Keratinocyte (primary cell): Measurements from ENCODE around the gene CERK. TPM values are rescaled to one million over a fixed set of nuclear protein-coding genes. Genes with fewer than 3 reads are reported as not detected.

ENCODE experiments used
- DNase-seq: peaks from one replicate; pipeline ENCODE4 v3.0.0-alpha.2; 2011; ENCODE audit warnings: low read depth, missing footprints, low spot score
- FAIRE-seq: peaks from 2 replicates; lab custom pipeline; 2011; peaks lifted over from hg19 to GRCh38; lab: Jason Lieb, UNC
- H2AFZ ChIP-seq: 2 replicates; pipeline ENCODE4 v1.6.0; 2012; ENCODE audit warnings: low read length, control low read depth, inconsistent platforms; ENCODE audit not compliant: control insufficient read depth
- H3K27ac ChIP-seq: 2 replicates; pipeline ENCODE4 v1.5.1; 2011; ENCODE audit warnings: low read length; ENCODE audit not compliant: control insufficient read depth, insufficient read depth
- H3K27me3 ChIP-seq: 3 replicates; pipeline ENCODE4 v1.6.0; 2011; ENCODE audit warnings: low read length; ENCODE audit not compliant: control insufficient read depth, insufficient read depth; ENCODE audit errors: extremely low read depth
- H3K36me3 ChIP-seq, 2 experiments: 2 replicates in 1 of 2; 3 replicates in 1 of 2; pipeline ENCODE4 v1.5.1; 2011; ENCODE audit warnings: low read length in 2 of 2, mild to moderate bottlenecking in 1 of 2; ENCODE audit not compliant: control insufficient read depth in 2 of 2, insufficient read depth in 2 of 2; ENCODE audit errors: extremely low read depth in 1 of 2
- H3K4me1 ChIP-seq: 3 replicates; pipeline ENCODE4 v1.5.1; 2011; ENCODE audit warnings: low read length; ENCODE audit not compliant: control insufficient read depth, insufficient read depth; ENCODE audit errors: extremely low read depth
- H3K4me2 ChIP-seq: 3 replicates; pipeline ENCODE4 v1.6.0; 2011; ENCODE audit warnings: low read depth, low read length; ENCODE audit not compliant: control insufficient read depth, insufficient read depth; ENCODE audit errors: extremely low read depth
- H3K4me3 ChIP-seq, 3 experiments: fragments of 200-600 bp in 1 of 3; sonication (generic) in 1 of 3; 2 replicates in 2 of 3; 3 replicates in 1 of 3; pipeline ENCODE4 v1.5.1; 2011 to 2016; ENCODE audit warnings: low read length in 3 of 3, mild to moderate bottlenecking in 3 of 3, control low read depth in 2 of 3, inconsistent platforms in 1 of 3, low read depth in 1 of 3, mixed read lengths in 1 of 3, mixed run types in 1 of 3, moderate library complexity in 1 of 3; ENCODE audit not compliant: control insufficient read depth in 2 of 3, insufficient read depth in 2 of 3; ENCODE audit errors: extremely low read depth in 1 of 3
- H3K79me2 ChIP-seq: 2 replicates; pipeline ENCODE4 v1.6.0; 2012; ENCODE audit warnings: low read length; ENCODE audit not compliant: control insufficient read depth, insufficient read depth
- H3K9ac ChIP-seq: 3 replicates; pipeline ENCODE4 v1.6.0; 2011; ENCODE audit warnings: low read length; ENCODE audit not compliant: control insufficient read depth, insufficient read depth; ENCODE audit errors: extremely low read depth
- H3K9me1 ChIP-seq: 3 replicates; pipeline ENCODE4 v1.6.0; 2011; ENCODE audit warnings: low read length; ENCODE audit not compliant: control insufficient read depth, insufficient read depth; ENCODE audit errors: extremely low read depth
- H3K9me3 ChIP-seq: 2 replicates; pipeline ENCODE4 v1.5.1; 2012; ENCODE audit warnings: low read depth, low read length; ENCODE audit not compliant: control insufficient read depth
- H4K20me1 ChIP-seq: 3 replicates; pipeline ENCODE4 v1.6.0; 2011; ENCODE audit warnings: low read length; ENCODE audit not compliant: control insufficient read depth, insufficient read depth; ENCODE audit errors: extremely low read depth
- CTCF ChIP-seq, 3 experiments: IDR thresholded peaks in 1 of 3; conservative IDR thresholded peaks in 1 of 3; optimal IDR thresholded peaks in 1 of 3; 2 replicates in 2 of 3; 3 replicates in 1 of 3; pipeline versions ENCODE3 to v1.5.1; 2011; ENCODE audit warnings: low read length in 3 of 3, mild to moderate bottlenecking in 3 of 3, moderate library complexity in 2 of 3, control low read depth in 1 of 3, inconsistent platforms in 1 of 3; ENCODE audit not compliant: insufficient read depth in 2 of 3; ENCODE audit errors: extremely low read depth in 1 of 3
- EZH2 ChIP-seq: IDR thresholded peaks from one replicate; pipeline ENCODE4 v1.6.1; 2012; ENCODE audit warnings: inconsistent platforms, mild to moderate bottlenecking, low read length, moderate library complexity
- dilution Hi-C: fragments of 300-500 bp; cut with MboI; formaldehyde crosslinking; loops from one replicate; pipeline ENCODE4 v1.7.0; 2020; ENCODE audit warnings: low sequenced_read_pairs; ENCODE audit not compliant: extremely low pct_ligation_motif_present
- polyA plus RNA-seq, 5 experiments: library from polyadenylated mRNA; depleted of rRNA in 3 of 5; stranded (reverse) in 3 of 5; stranded (forward) in 1 of 5; unstranded in 1 of 5; fragments of >200 nt; gene quantifications; 1 replicate in 1 of 5; 2 replicates in 3 of 5; 3 replicates in 1 of 5; pipeline versions ENCODE4 v1.2.1 to v1.2.3, GENCODE V29; 2011 to 2012; ENCODE audit warnings: missing spikeins in 2 of 5, low read depth in 1 of 5, low replicate concordance in 1 of 5

CERK gene
- polyA plus RNA-seq, 1 donor (not counting 4 experiments of a cell fraction or from before 2014, with no cell fraction given): 11.9 TPM

GRCh38 chr22:46758867-46759290 lies 20.8 kb upstream of the CERK start:
- dilution Hi-C loops: no loop called here

GRCh38 chr22:46758121-46758520 lies 20.1 kb upstream of the CERK start:
- dilution Hi-C loops: no loop called here
- Histone ChIP-seq H4K20me1 (no peaks in the 10 kb centered on the region), H3K4me3 (no peak overlapping the region), H3K4me2 (no peak overlapping the region), H3K36me3 (peaks cover 0 to 1% of the 10 kb centered on the region in 2 experiments), H3K27me3 (no peaks in the 10 kb centered on the region), H2AFZ (no peak overlapping the region), H3K79me2 (peaks cover 15% of the 10 kb centered on the region), H3K9ac (no peak overlapping the region), H3K9me1 (no peaks in the 10 kb centered on the region), H3K4me1 (peaks cover 19% of the 10 kb centered on the region), H3K27ac (no peak overlapping the region), H3K9me3 (no peaks in the 10 kb centered on the region)
- no peak for FAIRE-seq
- no peak for DNase-seq
- TF ChIP-seq CTCF (optimal IDR thresholded peaks at IDR 0.05 in 1 of 3, IDR thresholded peaks at IDR 0.05 in 1 of 3, conservative IDR thresholded peaks at IDR 0.05 in 1 of 3; ENCODE audit: extremely low read depth in 1 of 3, insufficient read depth in 2 of 3, low read length in 3 of 3): no peak
- TF ChIP-seq EZH2: no peak

More at GRCh38 chr22:46758867-46759290, 20.8 kb upstream of the CERK start:
- Histone ChIP-seq H3K4me2 (no peak overlapping the region), H4K20me1 (no peaks in the 10 kb centered on the region), H3K27me3 (no peaks in the 10 kb centered on the region), H3K9me1 (no peaks in the 10 kb centered on the region), H3K9me3 (no peaks in the 10 kb centered on the region), H3K27ac (no peak overlapping the region), H3K36me3 (peaks cover 0 to 1% of the 10 kb centered on the region in 2 experiments), H3K9ac (no peak overlapping the region), H3K4me3 (no peak overlapping the region), H2AFZ (no peak overlapping the region), H3K4me1 (peaks cover 21% of the 10 kb centered on the region), H3K79me2 (peaks cover 23% of the 10 kb centered on the region)
- TF ChIP-seq CTCF (optimal IDR thresholded peaks at IDR 0.05 in 1 of 3, IDR thresholded peaks at IDR 0.05 in 1 of 3, conservative IDR thresholded peaks at IDR 0.05 in 1 of 3; ENCODE audit: extremely low read depth in 1 of 3, insufficient read depth in 2 of 3, low read length in 3 of 3): peak; percentile 65 to 77 (median 76)
- no peak for TF ChIP-seq EZH2
- FAIRE-seq: no peak
- DNase-seq: peak; percentile 44
